Measurements from ENCODE around the gene GJD4. TPM values are rescaled to one million over a fixed set of nuclear protein-coding genes. Genes with fewer than 3 reads are reported as not detected.

GJD4 gene
- total and polyA plus RNA-seq, 8 donors: 0.11 to 0.13 TPM; not detected in 6

- H3K4me1 ChIP-seq: no peaks in the 10 kb centered on the region
- H3K36me3 ChIP-seq: no peaks in the 10 kb centered on the region
- peaks cover 0 to 2% of the 10 kb centered on the region in 2 donors for H3K9me3 ChIP-seq
- TF ChIP-seq CTCF (IDR thresholded peaks at IDR 0.05): no peak
- no peaks in the 10 kb centered on the region for H3K27me3 ChIP-seq
- intact Hi-C loops (cut with DNase I): no loop called here
- DNase-seq (no peak), ATAC-seq (no peak)
- H3K4me3 ChIP-seq: no peak overlapping the region
- H3K27ac ChIP-seq: no peak overlapping the region
These were observed 10.7 kb upstream of the GJD4 start for GRCh38 chr10:35594115-35595079.

- Histone ChIP-seq H3K27me3 (no peaks in the 10 kb centered on the region), H3K4me1 (no peaks in the 10 kb centered on the region), H3K9me3 (peaks cover 0 to 2% of the 10 kb centered on the region in 2 donors), H3K4me3 (no peak overlapping the region), H3K36me3 (no peaks in the 10 kb centered on the region), H3K27ac (no peak overlapping the region)
- DNase-seq (no peak), ATAC-seq (no peak)
- intact Hi-C loops (cut with DNase I): no loop called here
- TF ChIP-seq CTCF (IDR thresholded peaks at IDR 0.05): no peak
These were observed 10.0 kb upstream of the GJD4 start for GRCh38 chr10:35595106-35595505.

- peak; percentile 29 for ATAC-seq
- intact Hi-C loops (cut with DNase I): no loop called here
- H3K36me3 ChIP-seq: no peaks in the 10 kb centered on the region
- no peak overlapping the region for H3K27ac ChIP-seq
- no peaks in the 10 kb centered on the region for H3K9me3 ChIP-seq
- DNase-seq: no peak
- no peaks in the 10 kb centered on the region for H3K4me1 ChIP-seq
- H3K4me3 ChIP-seq: no peak overlapping the region
- no peaks in the 10 kb centered on the region for H3K27me3 ChIP-seq
- TF ChIP-seq CTCF (IDR thresholded peaks at IDR 0.05): no peak
These were observed 6.8 kb upstream of the GJD4 start for GRCh38 chr10:35598379-35598778.

GRCh38 chr10:35600193-35600592 is 4.9 kb upstream of the GJD4 start:
- DNase-seq: no peak
- Histone ChIP-seq H3K27ac (no peak overlapping the region), H3K4me3 (no peak overlapping the region), H3K9me3 (no peaks in the 10 kb centered on the region), H3K27me3 (peaks cover 0 to 18% of the 10 kb centered on the region in 2 donors), H3K36me3 (no peaks in the 10 kb centered on the region), H3K4me1 (no peaks in the 10 kb centered on the region)
- no peak for ATAC-seq
- no peak for TF ChIP-seq CTCF (IDR thresholded peaks at IDR 0.05)
- intact Hi-C loops (cut with DNase I): no loop called here

GRCh38 chr10:35606430-35606829 is 1.3 kb downstream of the GJD4 start:
- Histone ChIP-seq H3K9me3 (no peaks in the 10 kb centered on the region), H3K36me3 (no peaks in the 10 kb centered on the region), H3K27ac (no peak overlapping the region), H3K27me3 (peaks cover 12 to 77% of the 10 kb centered on the region in 2 donors), H3K4me3 (no peak overlapping the region), H3K4me1 (peaks cover 8 to 13% of the 10 kb centered on the region in 2 donors)
- TF ChIP-seq CTCF (IDR thresholded peaks at IDR 0.05): no peak
- intact Hi-C loops (cut with DNase I): no loop called here
- DNase-seq: peak in 2 of 4 donors; percentile 65 to 70
- ATAC-seq: no peak
